NK-92 (cell line): ENCODE data around the gene ALG9.

Experiments
- DNase-seq: peaks from one replicate; lab custom pipeline; 2025; ENCODE audit not compliant: unreplicated experiment; lab: John Stamatoyannopoulos, UW

Gene ALG9

DNA sequence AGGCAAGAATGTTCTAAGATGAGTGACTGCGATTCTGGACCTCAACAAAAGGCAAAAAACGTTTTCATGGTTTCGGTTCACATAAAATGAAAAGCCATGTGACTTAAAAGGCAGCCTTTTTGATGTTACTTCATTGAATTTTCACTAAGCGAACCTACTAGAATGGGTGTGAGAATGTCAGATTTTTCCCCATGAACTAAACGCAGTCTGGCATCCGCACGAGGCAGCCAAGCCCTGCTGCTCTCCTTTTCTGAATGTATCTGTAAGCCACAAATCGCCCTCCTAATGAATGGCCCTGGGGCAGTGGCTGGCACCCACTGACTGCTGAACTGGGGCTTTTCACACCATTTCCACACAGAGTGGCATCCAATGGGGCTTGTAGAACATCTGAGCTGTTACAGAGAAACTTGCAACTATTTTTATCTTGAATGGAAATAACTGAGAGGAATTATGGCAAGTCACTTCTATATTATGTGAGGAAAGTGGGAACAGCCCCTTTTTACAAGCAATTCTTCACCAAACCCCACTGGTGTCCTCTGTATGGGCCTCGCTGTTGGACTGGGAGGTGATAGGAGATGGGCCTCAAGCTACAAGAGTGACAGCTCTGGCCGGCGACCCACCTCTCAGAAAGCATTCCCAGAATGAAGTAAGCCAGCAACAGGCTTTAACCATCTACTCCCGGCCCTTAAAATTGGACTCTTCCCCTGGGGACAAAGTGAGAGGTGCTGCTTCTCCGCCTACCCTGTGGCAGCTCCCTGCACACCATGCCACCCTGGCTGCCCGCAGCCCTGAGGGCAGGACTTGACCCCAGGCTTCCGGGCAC is 134.5 kb downstream of the ALG9 start:
- no peak for DNase-seq
